Heart right ventricle (tissue), 16 donors: ENCODE measurements around the gene ZNF846. TPM values are rescaled to one million over a fixed set of nuclear protein-coding genes. Genes with fewer than 3 reads are reported as not detected.
A peak's percentile ranks its signal among the peaks of the same experiment; 100 is the strongest.

Experiments used
- ATAC-seq, 8 donors: fragments of 200-7000 bp; cut with Tn5 transposase; one replicate each; pipeline ENCODE4 v1.9.1; 2020; ENCODE audit warnings: mild to moderate bottlenecking in 8 of 8, moderate library complexity in 8 of 8, moderate number of reproducible peaks in 1 of 8
- DNase-seq, 2 donors: peaks; one replicate each; pipeline ENCODE4 v3.0.0-alpha.2; 2020
- H3K27ac ChIP-seq, 10 donors: fragments of 200-600 bp; sonication (generic) in 2 of 10; one replicate each; pipeline versions ENCODE4 v1.5.0 to v1.8.0; 2020 to 2022; ENCODE audit warnings: mild to moderate bottlenecking in 3 of 10
- H3K27me3 ChIP-seq, 7 donors: fragments of 200-600 bp; one replicate each; pipeline ENCODE4 v1.8.0; 2021 to 2022; ENCODE audit warnings: mild to moderate bottlenecking in 2 of 7
- H3K36me3 ChIP-seq, 9 donors: fragments of 200-600 bp; sonication (generic) in 1 of 9; one replicate each; pipeline versions ENCODE4 v1.5.0 to v1.8.0; 2020 to 2022; ENCODE audit warnings: mild to moderate bottlenecking in 2 of 9
- H3K4me1 ChIP-seq, 9 donors: fragments of 200-600 bp; sonication (generic) in 1 of 9; one replicate each; pipeline versions ENCODE4 v1.5.0 to v1.8.0; 2020 to 2022; ENCODE audit warnings: mild to moderate bottlenecking in 4 of 9
- H3K4me3 ChIP-seq, 10 donors: fragments of 200-600 bp; sonication (generic) in 2 of 10; one replicate each; pipeline versions ENCODE4 v1.5.0 to v1.8.0; 2020 to 2022; ENCODE audit warnings: mild to moderate bottlenecking in 7 of 10, moderate library complexity in 2 of 10
- H3K9me3 ChIP-seq, 11 donors: fragments of 200-600 bp in 10 of 11; sonication (generic) in 2 of 11; one replicate each; pipeline versions ENCODE4 v1.5.0 to v1.8.0; 2013 to 2022; ENCODE audit warnings: mild to moderate bottlenecking in 2 of 11, control low read depth in 1 of 11, moderate library complexity in 1 of 11
- WGBS, 2 donors: extraction: QIAGEN DNeasy Blood & Tissue Kit; methylation state at CpG; one replicate each; pipeline ENCODE4 v1.1.7; 2013; ENCODE audit warnings: inconsistent platforms in 1 of 2; 5-methylcytosine and 5-hydroxymethylcytosine counted together
- intact Hi-C, 10 donors: fragments of 100-400 bp; cut with DNase I; formaldehyde crosslinking; loops; one replicate each; pipeline versions ENCODE4 v1.11.1 to v1.14.2; 2022
- long read RNA-seq, 3 donors: library from polyadenylated mRNA; unstranded; transcript quantifications; one replicate each; pipeline ENCODE4 v2.0.0, GENCODE V29; 2020 to 2021
- polyA plus RNA-seq, 2 donors: library from polyadenylated mRNA; stranded (reverse); fragments of 200-250 nt; gene quantifications; one replicate each; pipeline ENCODE4 v1.2.3, GENCODE V29; 2013
- total RNA-seq, 10 donors: library from RNA; stranded (reverse); fragmentation: NEBNext Ultra II Directional in 3 of 10; extraction: Animal tissue kit (Norgen Biotek cat#: 25700) in 3 of 10; gene quantifications; one replicate each; pipeline versions ENCODE4 v1.2.1 to v1.2.4, GENCODE V29; 2021 to 2023
- TF ChIP-seq, protein P1 (sequence below), 9 donors: fragments of 200-600 bp; sonication (generic) in 2 of 9; IDR thresholded peaks; one replicate each; pipeline versions ENCODE4 v1.5.0 to v1.8.0; 2021 to 2022; ENCODE audit warnings: antibody characterized with exemption in 9 of 9, mild to moderate bottlenecking in 5 of 9, moderate library complexity in 1 of 9
- donor health status: Arrhythmogenic right ventricular cardiomyopathy.
- donor health status: ischemic (EF 13 %, LVEDD 7.1; RV severe dilation, severe dysfunction).
- donor health status: healthy with polysubstance abuse.
- donor health status: DM: no; HTN: yes; CAD: no.
- donor health status: DM: no; HTN: no; CAD: no.
- donor health status: ischemic (EF 25% LVEDD 6.9; RV normal size, moderate dysfunction).
- donor health status: ischemic (EF 25% LVEDD 5.7; RV mildly dilated, moderate dysfunction).
- donor health status: healthy.
- donor health status: DM: yes; HTN: yes; CAD: no.
- donor health status: Ischemic cardiomyopathy.
- donor health status: ischemic (EF 35%, LVEDD 5.7; RV mildly dilated, moderate dysfunction).
- donor health status: nonischemic (EF 11% LVEDD 7.7; RV severe dilation, severe dysfunction).
- donor health status: DM: yes; HTN: yes; CAD: no.
- donor health status: PGD.
- donor health status: ischemic (EF 29% LVEDD 5.4; RV normal size, mild dysfunction).
- donor health status: nonischemic (EF 23%, LVEDD 6.1; RV moderate dilation, normal function).

ZNF846 gene
- 10 to 100 TPM in 5 of 10 donors, 1 to 10 TPM in 5; 6.2 to 16.2 (median 10.1) TPM for total RNA-seq
- polyA plus RNA-seq, result 10 to 100 TPM in 1 of 2 donors, 1 to 10 TPM in 1; 3.9 to 21.4 TPM
- long read RNA-seq, donor 1, partial matches to known transcripts, result 2 of 10 reads
- long read RNA-seq, donor 1, other reads (novel, unspliced or antisense), result 7 of 10 reads
- long read RNA-seq, donor 2, partial matches to known transcripts, result 0 of 8 reads
- long read RNA-seq, donor 2, other reads (novel, unspliced or antisense), result 4 of 8 reads
- long read RNA-seq, donor 3, partial matches to known transcripts, result 0 of 7 reads
- long read RNA-seq, donor 3, other reads (novel, unspliced or antisense), result 5 of 7 reads

DNA sequence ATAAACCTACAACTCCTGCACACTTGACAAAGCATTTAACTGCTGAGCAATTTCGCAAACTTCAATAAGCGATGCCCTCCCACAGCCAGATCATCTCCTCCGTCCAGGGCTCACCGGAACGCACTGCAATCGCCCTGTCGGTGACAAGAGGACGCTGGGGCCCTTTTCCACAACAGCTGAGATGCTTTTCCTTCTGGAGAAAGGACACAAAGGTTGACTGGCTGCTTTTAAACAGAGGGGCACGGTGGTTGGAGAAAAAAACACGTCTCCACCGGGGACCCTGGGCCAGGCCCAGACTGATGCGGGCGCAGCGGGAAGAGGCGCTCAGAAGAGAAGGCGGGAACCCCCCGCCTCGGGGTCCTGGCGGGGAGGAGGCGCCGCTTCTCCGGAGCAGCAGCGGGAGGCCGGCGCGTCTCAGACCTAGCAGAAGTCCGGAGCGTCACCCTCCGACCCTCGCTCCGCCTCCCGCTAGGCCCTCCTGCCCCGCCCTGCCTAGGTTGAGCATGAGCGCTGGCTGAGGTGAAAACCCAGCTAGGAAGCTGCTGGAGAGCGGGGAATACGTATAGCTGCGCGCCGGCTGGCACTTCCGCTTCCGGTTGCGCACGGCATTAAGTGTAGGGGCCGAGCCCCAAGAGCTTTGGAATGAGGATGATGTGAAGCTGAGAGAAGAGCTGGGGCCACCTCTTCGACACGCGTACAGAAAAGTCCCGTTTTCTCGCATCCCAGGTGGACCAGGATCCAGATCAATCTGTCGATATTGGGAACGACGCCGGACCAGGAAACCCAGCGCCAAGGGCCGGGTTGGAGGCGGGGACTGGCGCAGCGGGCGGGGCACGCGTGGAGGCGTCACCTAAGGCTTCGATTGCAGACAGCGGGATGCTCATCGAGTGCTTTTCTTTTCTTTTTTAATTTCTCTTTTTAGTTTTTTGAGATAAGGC lies at the start of gene ZNF846:
ZNF846 (minus strand) TSS at position 564 of the 938 bp plus-strand sequence. CDS start 3,788 bp downstream, outside the sequence.
- DNase-seq (peak; percentile 91 to 94), ATAC-seq (peak; percentile 98 to 100 (median 99))
- H3K27ac ChIP-seq, result peak within 1 kb of the TSS; percentile 82 to 96 (median 93)
- no peaks in the 10 kb centered on the region for H3K27me3 ChIP-seq
- WGBS, 2 donors, result 0 to 1% methylated on average over 65 of the region's 65 CpGs
- peaks cover 0 to 15% (median 0%) of the 10 kb centered on the region in 11 donors for H3K9me3 ChIP-seq
- TF ChIP-seq, protein P1, sequence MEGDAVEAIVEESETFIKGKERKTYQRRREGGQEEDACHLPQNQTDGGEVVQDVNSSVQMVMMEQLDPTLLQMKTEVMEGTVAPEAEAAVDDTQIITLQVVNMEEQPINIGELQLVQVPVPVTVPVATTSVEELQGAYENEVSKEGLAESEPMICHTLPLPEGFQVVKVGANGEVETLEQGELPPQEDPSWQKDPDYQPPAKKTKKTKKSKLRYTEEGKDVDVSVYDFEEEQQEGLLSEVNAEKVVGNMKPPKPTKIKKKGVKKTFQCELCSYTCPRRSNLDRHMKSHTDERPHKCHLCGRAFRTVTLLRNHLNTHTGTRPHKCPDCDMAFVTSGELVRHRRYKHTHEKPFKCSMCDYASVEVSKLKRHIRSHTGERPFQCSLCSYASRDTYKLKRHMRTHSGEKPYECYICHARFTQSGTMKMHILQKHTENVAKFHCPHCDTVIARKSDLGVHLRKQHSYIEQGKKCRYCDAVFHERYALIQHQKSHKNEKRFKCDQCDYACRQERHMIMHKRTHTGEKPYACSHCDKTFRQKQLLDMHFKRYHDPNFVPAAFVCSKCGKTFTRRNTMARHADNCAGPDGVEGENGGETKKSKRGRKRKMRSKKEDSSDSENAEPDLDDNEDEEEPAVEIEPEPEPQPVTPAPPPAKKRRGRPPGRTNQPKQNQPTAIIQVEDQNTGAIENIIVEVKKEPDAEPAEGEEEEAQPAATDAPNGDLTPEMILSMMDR (IDR thresholded peaks at IDR 0.05), result no peak
- H3K4me1 ChIP-seq, result peaks cover 0 to 19% (median 14%) of the 10 kb centered on the region in 9 donors
- peaks cover 0 to 37% (median 0%) of the 10 kb centered on the region in 9 donors for H3K36me3 ChIP-seq
- H3K4me3 ChIP-seq, result peak within 1 kb of the TSS; percentile 55 to 90 (median 76)
- intact Hi-C loops, result loop anchor here in 5 of 10 donors (1.0 to 10.0 kb wide), 5 partner anchors 17 to 146 kb away; partner anchors contain the start of genes ZNF562 (in 4 of the 5) and ZNF561 (in 1 of the 5)

DNA sequence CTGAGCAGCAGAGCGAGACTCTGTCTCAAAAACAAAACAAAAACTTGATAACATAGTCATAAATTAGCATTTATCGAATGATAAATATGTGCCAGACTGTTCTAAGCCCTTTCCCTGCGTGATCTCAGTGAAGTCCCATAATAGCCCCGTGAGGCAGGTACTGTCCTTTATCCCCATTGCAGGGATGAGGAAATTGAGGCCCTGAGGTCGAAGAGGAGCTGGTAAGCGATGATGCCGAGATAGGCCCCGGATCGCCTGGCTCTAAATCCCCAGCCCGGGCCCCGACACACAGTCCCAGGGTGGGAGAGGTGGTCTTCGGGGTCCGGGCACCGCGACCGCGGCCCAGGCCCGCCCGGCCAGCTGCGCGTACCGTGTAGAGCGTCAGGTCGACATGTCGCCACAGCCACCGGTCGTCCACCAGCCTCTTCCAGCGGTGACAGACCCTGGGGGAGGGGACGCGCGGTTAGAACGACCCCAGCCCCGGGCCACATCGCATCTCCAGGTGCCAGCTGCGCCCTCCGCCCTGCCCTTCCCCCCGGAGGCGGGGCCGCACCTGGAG lies 49.7 kb upstream of the ZNF846 start:
- 2 to 4% methylated on average over 38 to 39 of the region's 39 CpGs for WGBS, 2 donors
- peak overlapping the region; percentile 76 to 100 (median 97) for H3K4me3 ChIP-seq
- peaks cover 0 to 22% (median 0%) of the 10 kb centered on the region in 9 donors for H3K36me3 ChIP-seq
- no peaks in the 10 kb centered on the region for H3K9me3 ChIP-seq
- peak overlapping the region; percentile 93 to 99 (median 96) for H3K27ac ChIP-seq
- H3K27me3 ChIP-seq, result no peaks in the 10 kb centered on the region
- DNase-seq (no peak), ATAC-seq (no peak)
- peaks cover 3 to 27% (median 22%) of the 10 kb centered on the region in 9 donors for H3K4me1 ChIP-seq
- intact Hi-C loops, result loop anchor here in 3 of 10 donors (2.0 kb wide), 1 partner anchor 25 kb away; no protein-coding TSS in a partner anchor
- TF ChIP-seq, protein P1 (IDR thresholded peaks at IDR 0.05), result no peak

DNA sequence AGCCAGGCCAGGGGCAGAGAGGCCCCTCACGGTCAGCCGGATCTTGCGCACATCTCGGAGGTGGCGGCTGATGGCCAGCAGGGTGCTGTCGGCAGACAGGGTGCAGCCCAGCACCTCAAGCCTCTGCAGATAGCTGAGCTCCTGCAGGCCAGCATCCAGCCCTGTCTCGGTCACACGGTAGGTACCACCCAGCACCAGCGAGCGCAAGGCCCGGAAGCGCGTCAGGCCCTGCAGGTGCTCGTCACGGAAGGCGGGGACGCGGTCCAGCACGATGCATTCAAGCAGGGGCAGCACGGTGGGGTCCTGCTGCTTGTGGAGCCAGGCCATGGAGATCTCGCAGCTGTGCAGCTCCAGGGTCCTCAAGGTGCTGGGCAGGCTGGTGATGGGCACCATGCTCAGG lies 42.6 kb upstream of the ZNF846 start:
- H3K4me3 ChIP-seq, result no peak overlapping the region
- H3K9me3 ChIP-seq, result no peaks in the 10 kb centered on the region
- no peak overlapping the region for H3K27ac ChIP-seq
- intact Hi-C loops, result no loop called here
- no peak for ATAC-seq
- H3K27me3 ChIP-seq, result no peaks in the 10 kb centered on the region
- DNase-seq, result no peak
- H3K4me1 ChIP-seq, result no peaks in the 10 kb centered on the region
- H3K36me3 ChIP-seq, result peaks cover 0 to 88% (median 37%) of the 10 kb centered on the region in 9 donors
- 94 to 97% methylated on average over 21 of the region's 21 CpGs for WGBS, 2 donors
- TF ChIP-seq, protein P1 (IDR thresholded peaks at IDR 0.05), result no peak
